HG02884 (cell line): ENCODE data around the gene NLGN1.

Experiments used
- ATAC-seq: cut with Tn5 transposase; IDR thresholded peaks from one replicate; pipeline ENCODE4 v1.9.1; 2021; ENCODE audit warnings: mild to moderate bottlenecking, moderate library complexity; ENCODE audit not compliant: unreplicated experiment

The NLGN1 gene

GRCh38 chr3:174303907-174304560, 906.5 kb downstream of the NLGN1 start:
- ATAC-seq: no peak

- ATAC-seq: no peak
Observed at GRCh38 chr3:174308736-174309135, 911.2 kb downstream of the NLGN1 start.

DNA sequence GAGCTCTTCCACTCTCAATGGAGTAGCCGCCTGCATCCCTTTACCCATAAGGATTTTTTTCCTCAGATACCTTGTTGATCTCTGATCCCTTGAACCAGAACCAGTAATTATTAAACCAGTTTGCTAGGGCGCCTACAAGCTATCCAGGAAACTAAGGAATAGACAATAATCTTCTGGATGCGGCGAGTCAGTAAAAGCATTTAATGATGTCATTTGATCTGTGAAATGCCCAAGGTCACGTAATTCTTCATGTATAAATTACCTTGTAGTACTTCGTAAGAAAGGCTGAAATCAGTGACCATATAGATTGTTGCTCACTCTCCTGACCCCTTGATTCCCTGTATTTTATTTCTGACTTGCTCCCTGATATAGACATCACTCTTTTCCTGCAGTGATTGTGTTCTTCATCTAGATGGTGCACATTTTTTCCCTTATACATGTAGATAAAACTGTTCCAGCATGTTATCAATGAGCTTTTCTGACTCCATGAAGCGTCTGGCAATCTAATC, 913.0 kb downstream of the NLGN1 start:
- ATAC-seq: no peak

DNA sequence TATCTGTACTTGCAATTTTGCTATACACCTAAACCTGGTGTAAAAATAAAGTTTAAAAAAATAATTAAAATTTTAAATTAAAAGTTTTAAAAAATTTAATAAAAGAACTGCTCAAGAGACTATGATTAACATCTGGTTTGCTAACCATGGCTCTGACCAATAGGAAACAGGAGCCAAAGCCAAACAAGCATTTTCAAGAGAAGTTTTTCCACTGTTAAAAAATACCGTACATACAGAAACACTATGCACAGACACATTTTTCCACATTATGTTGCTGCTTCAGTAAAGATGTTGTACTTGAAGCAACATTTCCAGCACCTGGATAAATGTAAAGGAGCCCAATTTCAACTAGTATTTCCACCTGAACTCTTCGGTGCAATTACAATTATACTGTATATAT, 917.7 kb downstream of the NLGN1 start:
- ATAC-seq: no peak

- no peak for ATAC-seq
Observed at GRCh38 chr3:174317005-174317404, 919.5 kb downstream of the NLGN1 start.

DNA sequence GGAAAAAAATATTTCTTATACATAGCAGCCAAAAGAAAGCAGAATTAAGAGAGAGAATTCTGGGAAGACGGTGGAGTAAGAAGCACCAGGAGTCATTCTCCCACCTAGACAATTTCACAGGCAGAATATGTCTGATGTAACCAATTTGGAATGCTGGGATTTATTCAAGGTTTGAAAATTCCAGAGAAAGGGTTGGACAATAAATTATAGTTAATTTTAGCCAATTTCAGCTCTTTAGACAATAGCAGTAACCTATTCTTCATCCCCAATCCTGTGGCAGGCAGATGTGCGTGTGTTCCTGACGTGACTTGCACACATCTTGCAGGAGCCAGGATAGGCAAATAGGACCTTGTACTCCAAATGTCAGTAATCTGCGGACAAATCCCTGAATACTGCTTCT, 920.6 kb downstream of the NLGN1 start:
- ATAC-seq: no peak

GRCh38 chr3:174321548-174321947, 924.0 kb downstream of the NLGN1 start:
- no peak for ATAC-seq

- ATAC-seq: no peak
Observed at GRCh38 chr3:174322789-174323188, 925.2 kb downstream of the NLGN1 start.

DNA sequence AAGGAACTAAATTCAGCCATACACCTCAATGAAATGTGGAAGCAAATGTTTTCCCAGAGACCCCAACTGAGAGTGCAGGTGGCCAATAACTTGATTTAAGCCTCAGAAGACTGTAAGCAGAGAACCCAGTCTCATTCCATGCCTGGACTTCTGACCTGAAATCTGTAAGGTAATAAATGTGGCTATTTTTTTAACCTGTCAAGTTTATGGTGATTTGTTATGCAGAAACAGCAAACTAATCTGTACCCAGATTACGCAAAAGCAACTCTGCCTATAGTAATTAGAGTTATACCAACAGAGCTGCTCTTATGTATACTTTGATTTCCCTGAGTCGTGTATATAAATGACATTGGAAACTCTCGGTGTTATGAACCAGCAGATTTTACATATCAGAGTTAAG, 927.6 kb downstream of the NLGN1 start:
- ATAC-seq: no peak

DNA sequence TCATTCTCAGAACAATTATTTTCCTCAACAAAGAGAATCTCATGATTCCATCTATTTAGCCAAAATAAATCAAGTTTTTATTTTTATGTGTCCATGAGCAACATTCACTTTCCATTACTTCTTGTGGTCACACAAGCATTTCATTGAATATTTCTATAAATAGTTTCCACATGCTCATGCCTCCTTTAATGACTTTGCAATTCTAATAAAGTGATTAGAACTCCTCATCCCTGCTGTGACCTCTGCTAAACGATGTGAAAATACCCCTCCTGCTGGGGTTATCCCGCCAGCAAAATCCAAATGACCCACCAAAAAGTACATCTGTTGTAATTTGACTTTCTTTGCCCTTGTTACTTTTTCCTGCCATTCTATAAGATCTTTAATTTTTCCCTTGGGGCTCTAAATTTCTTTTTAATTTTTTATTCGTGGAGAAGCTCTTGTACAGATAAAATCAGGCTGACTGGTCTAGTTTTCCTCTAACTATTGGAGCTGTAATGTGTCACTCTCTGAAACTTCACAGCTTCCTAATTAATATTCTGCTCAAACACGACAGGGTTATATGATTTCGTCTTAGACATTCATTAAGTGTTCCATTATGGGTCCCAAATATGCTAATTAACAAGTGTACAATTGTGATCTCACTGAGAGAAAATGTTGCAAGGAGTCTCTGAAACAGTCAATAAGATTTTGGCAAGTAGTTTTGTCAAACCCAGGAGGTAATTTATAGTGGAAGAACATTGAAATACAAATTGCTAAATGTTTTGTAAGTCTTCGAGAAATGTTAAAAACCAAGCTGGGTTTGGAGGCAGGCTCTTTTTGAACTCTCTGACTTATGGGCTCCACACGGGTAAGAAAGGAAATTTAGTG, 928.5 kb downstream of the NLGN1 start:
- no peak for ATAC-seq

DNA sequence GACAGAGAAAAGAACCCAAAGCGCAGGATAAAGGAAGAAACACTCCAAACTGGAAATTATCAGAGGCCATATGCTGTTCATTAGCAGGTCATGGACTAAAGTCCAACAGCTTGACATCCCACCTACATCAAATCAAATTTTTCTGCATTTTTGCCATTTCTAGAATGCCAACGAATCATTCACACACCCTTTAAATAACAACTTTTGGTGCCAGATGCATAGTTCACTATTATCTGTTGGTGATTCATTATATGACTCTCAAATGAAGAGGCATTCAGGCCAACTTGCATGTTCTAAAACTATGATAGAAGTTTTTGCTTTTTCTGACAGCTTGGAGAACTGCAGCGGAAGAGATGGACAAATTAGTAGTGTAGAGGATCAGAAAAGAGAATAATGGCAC, 931.8 kb downstream of the NLGN1 start:
- no peak for ATAC-seq

DNA sequence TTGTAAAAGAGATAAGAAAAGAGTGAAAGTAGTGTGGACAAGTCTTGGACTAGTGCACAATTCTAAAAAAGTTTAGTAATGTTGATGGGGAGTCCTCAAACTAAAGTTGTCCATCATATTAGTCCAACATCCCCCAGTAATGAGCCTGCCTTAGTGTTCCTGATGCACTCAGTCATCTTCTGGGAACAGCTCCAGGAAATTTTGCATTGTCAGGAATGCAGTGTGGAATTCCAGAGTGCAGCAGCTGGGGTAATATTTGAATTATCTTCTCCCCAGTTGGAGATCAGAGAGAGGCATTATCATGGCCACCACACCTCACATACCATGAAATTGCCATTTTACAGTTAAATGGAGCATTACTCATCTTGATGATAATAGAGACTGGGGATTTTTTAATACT, 932.8 kb downstream of the NLGN1 start:
- no peak for ATAC-seq

DNA sequence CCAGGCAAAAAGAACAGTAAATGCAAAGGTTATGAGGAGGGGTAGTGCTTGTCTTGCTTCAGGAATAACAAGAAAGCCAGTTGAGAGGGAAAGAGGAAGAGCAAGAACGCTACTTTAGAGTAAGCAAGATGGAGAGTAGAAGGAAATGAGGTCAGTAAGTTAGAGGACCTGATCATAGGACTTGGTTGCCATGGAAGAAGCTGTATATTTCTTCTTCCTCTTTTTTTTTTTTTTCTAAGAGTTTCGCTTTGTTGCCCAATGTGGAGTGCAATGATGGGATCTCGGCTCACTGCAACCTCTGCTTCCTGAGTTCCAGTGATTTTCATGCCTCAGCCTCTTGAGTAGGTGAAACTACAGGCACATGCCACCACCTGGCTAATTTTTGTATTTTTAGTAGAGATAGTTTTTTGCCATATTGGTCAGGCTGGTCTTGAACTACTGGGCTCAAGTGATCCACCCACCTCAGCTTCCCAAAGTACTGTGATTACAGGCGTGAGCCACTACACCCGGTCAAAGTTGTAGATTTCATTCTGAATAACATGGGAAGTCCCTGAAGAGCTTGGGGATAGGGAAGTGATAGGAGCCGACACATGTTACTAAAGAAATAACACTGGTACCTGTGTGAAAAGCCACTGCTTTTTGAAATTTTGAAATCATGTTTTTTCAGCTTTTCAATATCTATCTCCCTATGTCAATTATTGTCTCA, 933.7 kb downstream of the NLGN1 start:
- no peak for ATAC-seq

DNA sequence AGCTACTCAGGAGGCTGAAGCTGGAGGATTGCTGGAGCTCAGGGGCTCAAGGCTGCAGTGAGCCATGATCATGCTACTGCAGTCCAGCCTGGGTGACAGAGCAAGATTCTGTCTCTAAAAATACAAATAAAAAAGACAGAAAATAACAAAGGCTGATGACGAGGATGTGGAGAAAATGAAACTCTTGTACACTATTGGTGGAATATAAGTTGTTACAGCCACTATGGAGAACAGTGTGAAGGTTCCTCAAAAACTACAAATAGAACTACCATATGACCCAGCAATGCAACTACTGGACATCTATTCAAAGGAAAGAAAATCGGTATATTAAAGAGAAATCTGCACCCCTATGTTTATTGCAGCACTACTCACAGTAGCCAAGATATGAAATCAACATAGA, 934.8 kb downstream of the NLGN1 start:
- ATAC-seq: no peak

- no peak for ATAC-seq
Observed at GRCh38 chr3:174333640-174334039, 936.1 kb downstream of the NLGN1 start.

GRCh38 chr3:174334111-174334510, 936.6 kb downstream of the NLGN1 start:
- no peak for ATAC-seq

GRCh38 chr3:174335324-174335723, 937.8 kb downstream of the NLGN1 start:
- ATAC-seq: no peak

- ATAC-seq: no peak
Observed at GRCh38 chr3:174335910-174336309, 938.4 kb downstream of the NLGN1 start.
